ENCODE measurements around the gene NUDT9.

DNA sequence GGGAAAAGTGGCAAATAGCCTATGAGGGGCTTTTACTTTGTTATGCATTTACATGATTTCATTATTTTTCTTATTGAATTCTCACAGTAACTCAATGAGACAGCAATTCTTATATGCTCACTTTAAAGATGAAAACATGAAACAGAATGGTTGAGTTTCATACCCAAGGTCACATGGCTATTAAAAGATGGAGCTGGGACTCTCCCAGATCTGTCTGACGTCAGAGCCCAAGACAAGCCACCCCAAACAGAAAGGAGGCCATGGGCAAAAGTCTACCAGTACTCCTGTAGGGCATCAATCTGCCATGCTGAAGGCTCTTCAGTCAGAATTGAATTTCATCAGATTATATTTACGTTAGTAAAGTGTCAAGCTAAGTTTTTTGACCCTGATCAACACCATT, 44.6 kb upstream of the NUDT9 start:
- TF ChIP-seq, protein P1, sequence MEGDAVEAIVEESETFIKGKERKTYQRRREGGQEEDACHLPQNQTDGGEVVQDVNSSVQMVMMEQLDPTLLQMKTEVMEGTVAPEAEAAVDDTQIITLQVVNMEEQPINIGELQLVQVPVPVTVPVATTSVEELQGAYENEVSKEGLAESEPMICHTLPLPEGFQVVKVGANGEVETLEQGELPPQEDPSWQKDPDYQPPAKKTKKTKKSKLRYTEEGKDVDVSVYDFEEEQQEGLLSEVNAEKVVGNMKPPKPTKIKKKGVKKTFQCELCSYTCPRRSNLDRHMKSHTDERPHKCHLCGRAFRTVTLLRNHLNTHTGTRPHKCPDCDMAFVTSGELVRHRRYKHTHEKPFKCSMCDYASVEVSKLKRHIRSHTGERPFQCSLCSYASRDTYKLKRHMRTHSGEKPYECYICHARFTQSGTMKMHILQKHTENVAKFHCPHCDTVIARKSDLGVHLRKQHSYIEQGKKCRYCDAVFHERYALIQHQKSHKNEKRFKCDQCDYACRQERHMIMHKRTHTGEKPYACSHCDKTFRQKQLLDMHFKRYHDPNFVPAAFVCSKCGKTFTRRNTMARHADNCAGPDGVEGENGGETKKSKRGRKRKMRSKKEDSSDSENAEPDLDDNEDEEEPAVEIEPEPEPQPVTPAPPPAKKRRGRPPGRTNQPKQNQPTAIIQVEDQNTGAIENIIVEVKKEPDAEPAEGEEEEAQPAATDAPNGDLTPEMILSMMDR (conservative IDR thresholded peaks at IDR 0.05 in 1 of 2, IDR thresholded peaks at IDR 0.05 in 1 of 2; ENCODE audit: low read depth in 1 of 2, low read length in 2 of 2) = no peak
- TF ChIP-seq EZH2 (IDR thresholded peaks at IDR 0.05; ENCODE audit: low read length, missing control alignments) = no peak

Data from fibroblast of lung (primary cell).